Measurements from ENCODE around the gene ZNF488. TPM values are rescaled to one million over a fixed set of nuclear protein-coding genes. Genes with fewer than 3 reads are reported as not detected.

Gene ZNF488
- total and polyA plus RNA-seq, 8 donors = 0.43 to 15.1 (median 0.62) TPM; not detected in 2

DNA sequence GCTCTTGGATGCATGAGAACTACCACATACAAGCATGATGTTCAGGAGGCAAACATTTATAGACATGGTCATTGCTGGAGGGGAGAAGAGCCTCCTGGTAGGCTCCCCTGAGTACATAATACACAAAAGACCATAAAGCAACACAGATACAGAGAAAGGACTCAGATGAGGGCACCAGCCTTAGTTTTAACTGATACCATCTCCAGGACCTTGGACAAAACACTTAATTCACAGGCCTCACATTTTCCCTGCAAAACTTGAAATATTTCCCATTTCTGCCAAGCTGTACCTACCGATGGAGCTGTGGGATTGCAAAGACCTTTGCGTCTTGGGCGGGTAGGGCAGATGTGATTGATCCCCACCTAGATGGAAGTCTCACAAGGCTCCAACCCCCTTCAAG lies 16.7 kb upstream of the ZNF488 start:
- no peaks in the 10 kb centered on the region for H3K27me3 ChIP-seq
- DNase-seq = no peak
- TF ChIP-seq, protein P1, sequence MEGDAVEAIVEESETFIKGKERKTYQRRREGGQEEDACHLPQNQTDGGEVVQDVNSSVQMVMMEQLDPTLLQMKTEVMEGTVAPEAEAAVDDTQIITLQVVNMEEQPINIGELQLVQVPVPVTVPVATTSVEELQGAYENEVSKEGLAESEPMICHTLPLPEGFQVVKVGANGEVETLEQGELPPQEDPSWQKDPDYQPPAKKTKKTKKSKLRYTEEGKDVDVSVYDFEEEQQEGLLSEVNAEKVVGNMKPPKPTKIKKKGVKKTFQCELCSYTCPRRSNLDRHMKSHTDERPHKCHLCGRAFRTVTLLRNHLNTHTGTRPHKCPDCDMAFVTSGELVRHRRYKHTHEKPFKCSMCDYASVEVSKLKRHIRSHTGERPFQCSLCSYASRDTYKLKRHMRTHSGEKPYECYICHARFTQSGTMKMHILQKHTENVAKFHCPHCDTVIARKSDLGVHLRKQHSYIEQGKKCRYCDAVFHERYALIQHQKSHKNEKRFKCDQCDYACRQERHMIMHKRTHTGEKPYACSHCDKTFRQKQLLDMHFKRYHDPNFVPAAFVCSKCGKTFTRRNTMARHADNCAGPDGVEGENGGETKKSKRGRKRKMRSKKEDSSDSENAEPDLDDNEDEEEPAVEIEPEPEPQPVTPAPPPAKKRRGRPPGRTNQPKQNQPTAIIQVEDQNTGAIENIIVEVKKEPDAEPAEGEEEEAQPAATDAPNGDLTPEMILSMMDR (IDR thresholded peaks at IDR 0.05) = no peak
- no peak for TF ChIP-seq EP300 (IDR thresholded peaks at IDR 0.05)
- no peak for TF ChIP-seq POLR2A (IDR thresholded peaks at IDR 0.05)
- TF ChIP-seq POLR2AphosphoS5 (IDR thresholded peaks at IDR 0.05) = no peak
- H3K27ac ChIP-seq = no peak overlapping the region
- no peaks in the 10 kb centered on the region for H3K36me3 ChIP-seq
- WGBS, 5 donors = 85 to 100% (median 98%) methylated on average over 3 of the region's 3 CpGs
- intact Hi-C loops (cut with DNase I; ENCODE audit: low total_unique reads) = no loop called here
- peaks cover 0 to 8% (median 1%) of the 10 kb centered on the region in 4 donors for H3K9me3 ChIP-seq
- no peak overlapping the region for H3K4me3 ChIP-seq
- H3K4me1 ChIP-seq = peaks cover 0 to 20% (median 15%) of the 10 kb centered on the region in 4 donors

DNA sequence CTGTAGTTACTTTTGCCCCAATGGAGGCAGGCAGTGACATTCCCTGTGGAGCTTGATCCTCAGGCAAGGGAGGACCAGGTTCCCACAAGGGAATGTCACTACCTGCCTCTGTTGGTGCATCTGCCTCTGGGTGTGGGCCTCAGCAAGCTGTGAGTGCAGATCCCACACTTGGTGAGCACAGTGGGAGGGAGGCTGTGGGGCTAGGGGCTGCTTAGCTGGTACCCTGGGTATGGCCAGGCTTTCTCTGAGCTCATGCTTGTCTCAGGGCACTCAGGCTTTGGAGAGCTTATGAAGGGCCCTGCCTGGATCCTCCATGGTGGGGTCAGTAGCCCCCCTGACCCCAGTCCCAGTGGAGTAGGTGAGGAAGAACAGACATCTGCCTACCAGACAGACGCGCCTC lies 16.2 kb upstream of the ZNF488 start:
- Histone ChIP-seq H3K27me3 (no peaks in the 10 kb centered on the region), H3K9me3 (peaks cover 0 to 8% (median 1%) of the 10 kb centered on the region in 4 donors), H3K36me3 (no peaks in the 10 kb centered on the region), H3K4me3 (no peak overlapping the region), H3K27ac (no peak overlapping the region), H3K4me1 (peaks cover 0 to 20% (median 14%) of the 10 kb centered on the region in 4 donors)
- WGBS, 5 donors = 92 to 100% (median 95%) methylated on average over 2 of the region's 2 CpGs
- TF ChIP-seq POLR2AphosphoS5 (IDR thresholded peaks at IDR 0.05) (no peak), EP300 (IDR thresholded peaks at IDR 0.05) (no peak)
- TF ChIP-seq, protein P1 (IDR thresholded peaks at IDR 0.05) = no peak
- DNase-seq = no peak
- intact Hi-C loops (cut with DNase I; ENCODE audit: low total_unique reads) = no loop called here

DNA sequence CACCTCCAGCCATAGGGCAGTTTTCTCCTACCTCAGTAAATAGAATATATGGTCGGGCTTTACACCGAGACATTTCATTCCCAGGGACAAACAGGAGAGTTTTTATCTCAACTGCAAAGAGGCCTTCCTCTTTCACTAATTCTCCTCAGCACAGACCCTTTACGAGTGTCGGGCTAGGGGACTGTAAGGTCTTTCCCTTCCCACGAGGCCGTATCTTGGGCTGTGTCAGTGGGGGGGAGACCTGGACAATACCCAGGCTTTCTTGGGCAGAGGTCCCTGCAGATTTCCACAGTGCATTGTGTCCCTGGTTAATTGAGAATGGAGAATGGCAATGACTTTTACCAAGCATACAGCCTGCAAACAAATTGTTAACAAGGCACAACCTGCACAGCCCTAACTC lies 13.2 kb upstream of the ZNF488 start:
- Histone ChIP-seq H3K27me3 (no peaks in the 10 kb centered on the region), H3K4me1 (no peaks in the 10 kb centered on the region), H3K4me3 (no peak overlapping the region), H3K27ac (no peak overlapping the region), H3K36me3 (no peaks in the 10 kb centered on the region), H3K9me3 (peaks cover 0 to 8% (median 1%) of the 10 kb centered on the region in 4 donors)
- DNase-seq = no peak
- 78 to 82% (median 79%) methylated on average over 6 of the region's 6 CpGs for WGBS, 5 donors
- intact Hi-C loops (cut with DNase I; ENCODE audit: low total_unique reads) = no loop called here
- TF ChIP-seq EP300 (IDR thresholded peaks at IDR 0.05) = no peak
- TF ChIP-seq, protein P1 (IDR thresholded peaks at IDR 0.05) = no peak
- TF ChIP-seq POLR2A (IDR thresholded peaks at IDR 0.05) = no peak
- no peak for TF ChIP-seq POLR2AphosphoS5 (IDR thresholded peaks at IDR 0.05)

DNA sequence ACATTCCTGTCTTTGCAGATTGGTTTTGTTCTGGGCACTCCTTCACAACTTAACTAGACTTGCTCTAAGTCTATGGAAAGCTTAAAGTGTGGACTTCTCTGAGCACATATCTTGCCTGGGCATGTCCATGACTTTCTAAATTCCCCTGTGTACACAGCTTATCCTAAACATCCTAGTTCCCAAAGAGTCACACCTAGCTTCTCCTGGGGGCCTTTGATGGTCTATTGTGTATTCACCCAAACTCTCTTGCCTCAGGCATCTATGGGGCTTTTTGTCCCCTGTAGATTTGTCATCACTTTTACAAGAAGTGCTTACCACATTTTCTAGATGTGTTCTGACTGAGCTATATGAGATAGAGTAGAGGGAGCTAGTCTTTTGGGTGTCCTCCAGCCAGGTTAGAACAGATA lies 12.2 kb upstream of the ZNF488 start:
- peaks cover 0 to 8% (median 1%) of the 10 kb centered on the region in 4 donors for H3K9me3 ChIP-seq
- intact Hi-C loops (cut with DNase I; ENCODE audit: low total_unique reads) = no loop called here
- H3K27me3 ChIP-seq = no peaks in the 10 kb centered on the region
- TF ChIP-seq EP300 (IDR thresholded peaks at IDR 0.05) = no peak
- TF ChIP-seq, protein P1 (IDR thresholded peaks at IDR 0.05) = no peak
- TF ChIP-seq POLR2AphosphoS5 (IDR thresholded peaks at IDR 0.05) = no peak
- TF ChIP-seq POLR2A (IDR thresholded peaks at IDR 0.05) = no peak
- no peak overlapping the region for H3K27ac ChIP-seq
- H3K4me1 ChIP-seq = no peaks in the 10 kb centered on the region
- H3K4me3 ChIP-seq = no peak overlapping the region
- H3K36me3 ChIP-seq = no peaks in the 10 kb centered on the region
- DNase-seq = no peak
